CD4-positive, alpha-beta T cell treated with Interleukin-6 at 100 ng/mL for 8 hours (primary cell): Measurements from ENCODE around the gene DAO.

ENCODE experiments used
- DNase-seq: peaks from one replicate; pipeline ENCODE4 v3.0.0-alpha.2; 2020; ENCODE audit warnings: mixed read lengths, low spot score

Gene DAO

DNA sequence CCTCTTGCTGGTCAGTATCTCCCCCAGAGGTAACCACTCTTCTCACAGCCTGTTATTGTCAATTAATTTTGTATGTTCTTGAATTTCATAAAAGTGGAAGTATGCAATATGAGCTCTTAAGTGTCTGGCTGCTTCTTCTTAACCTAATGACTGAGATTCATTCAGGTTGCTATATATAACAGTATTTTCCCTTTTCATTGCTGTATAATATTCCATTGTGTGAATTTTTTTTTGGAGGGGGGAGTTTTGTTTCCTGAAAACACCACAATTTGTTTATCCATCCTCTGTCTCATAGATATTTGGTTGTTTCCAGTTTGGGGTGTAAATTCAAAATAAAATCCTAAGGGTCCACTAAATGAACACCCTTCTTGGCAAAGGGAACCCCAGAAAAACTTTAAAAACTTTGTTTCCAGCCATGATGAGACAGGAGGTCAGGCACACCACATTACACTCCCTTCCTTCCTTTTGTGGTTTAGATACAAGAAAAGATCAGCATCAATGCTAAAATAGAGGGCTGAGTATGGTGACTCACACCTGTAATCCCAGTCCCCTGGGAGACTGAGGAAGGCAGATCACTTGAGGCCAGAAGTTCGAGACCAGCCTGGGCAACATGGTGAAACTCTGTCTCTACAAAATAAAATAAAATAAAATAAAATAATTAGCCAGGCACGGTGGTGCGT is 4.1 kb upstream of the DAO start:
- no peak for DNase-seq

DNA sequence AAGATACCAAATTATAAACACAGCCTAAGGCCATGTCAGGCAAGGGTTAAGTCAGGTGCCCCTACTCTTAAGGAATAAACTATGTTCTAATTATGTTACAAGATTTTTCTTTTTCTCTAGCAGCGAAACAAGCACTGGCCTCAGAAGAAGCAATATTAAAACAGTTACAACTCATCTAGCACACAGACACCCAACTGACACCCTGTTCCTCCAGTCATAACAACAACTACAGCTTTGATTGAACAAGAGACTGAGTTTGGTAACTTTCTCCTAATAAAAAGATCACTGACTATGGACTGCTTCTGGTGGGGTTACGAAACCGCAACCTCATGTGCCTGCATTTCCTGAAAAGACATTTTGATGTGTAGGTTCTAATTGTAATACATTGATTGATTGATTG is 3.3 kb upstream of the DAO start:
- no peak for DNase-seq

DNA sequence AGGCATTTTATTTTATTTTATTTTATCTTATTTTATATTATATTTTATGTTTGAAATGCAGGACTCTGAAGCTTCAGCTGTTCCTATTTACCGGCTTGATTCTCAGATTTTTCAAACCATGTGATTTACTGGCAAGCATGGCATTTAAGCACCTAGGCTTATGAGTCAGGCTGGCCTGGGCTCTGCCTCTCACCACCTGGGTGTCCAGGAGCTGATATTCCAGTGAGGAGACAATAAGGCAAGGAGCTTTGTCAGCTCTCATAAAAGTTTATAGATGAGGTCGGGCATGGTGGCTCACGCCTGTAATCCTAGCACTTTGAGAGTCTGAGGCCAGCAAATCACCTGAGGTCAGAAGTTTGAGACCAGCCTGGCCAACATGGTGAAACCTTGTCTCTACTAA is 2.1 kb downstream of the DAO start:
- DNase-seq, result no peak

DNA sequence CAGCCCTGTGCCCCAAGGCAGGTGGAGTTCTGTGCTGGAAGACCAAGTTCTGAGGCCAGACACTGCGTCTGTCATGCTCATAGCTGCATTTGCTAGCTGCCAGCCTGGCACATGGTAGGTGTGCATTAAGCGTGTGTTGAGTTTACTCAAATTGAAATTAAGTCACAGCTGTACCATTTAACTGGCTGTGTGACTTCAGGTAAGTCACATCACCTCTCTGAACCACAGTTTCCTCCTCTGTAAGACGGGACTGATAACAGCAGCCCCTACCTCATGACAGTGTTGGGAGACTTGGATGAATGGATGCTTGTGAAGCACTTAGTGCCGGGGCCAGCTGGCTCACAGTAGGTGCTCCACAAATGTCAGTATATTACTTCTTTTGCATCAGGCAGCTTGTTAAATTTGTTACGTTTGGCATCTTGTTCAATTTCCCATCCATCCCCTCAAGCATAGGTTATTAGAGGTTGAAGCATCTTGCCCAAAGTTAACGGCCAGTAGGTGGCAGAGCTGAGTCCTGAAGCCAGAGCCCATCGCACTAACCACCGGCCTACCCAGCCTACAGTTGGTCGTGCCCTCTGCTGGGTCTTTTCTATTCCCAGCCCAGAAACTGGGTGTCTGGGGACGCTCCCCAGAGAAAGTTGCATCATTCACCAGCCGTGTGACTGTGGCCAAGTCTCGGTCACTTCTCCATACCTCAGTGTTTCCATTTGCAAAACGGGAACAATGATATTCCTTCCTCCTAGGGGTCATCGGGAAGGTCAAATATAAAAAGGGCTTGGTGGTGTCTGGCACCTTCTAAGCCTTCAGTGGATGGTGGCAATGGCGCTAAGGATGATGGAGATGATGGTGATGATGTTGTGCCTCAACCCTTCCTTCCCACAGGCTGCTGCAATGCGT is 4.5 kb downstream of the DAO start:
- peak; percentile 56 for DNase-seq

DNA sequence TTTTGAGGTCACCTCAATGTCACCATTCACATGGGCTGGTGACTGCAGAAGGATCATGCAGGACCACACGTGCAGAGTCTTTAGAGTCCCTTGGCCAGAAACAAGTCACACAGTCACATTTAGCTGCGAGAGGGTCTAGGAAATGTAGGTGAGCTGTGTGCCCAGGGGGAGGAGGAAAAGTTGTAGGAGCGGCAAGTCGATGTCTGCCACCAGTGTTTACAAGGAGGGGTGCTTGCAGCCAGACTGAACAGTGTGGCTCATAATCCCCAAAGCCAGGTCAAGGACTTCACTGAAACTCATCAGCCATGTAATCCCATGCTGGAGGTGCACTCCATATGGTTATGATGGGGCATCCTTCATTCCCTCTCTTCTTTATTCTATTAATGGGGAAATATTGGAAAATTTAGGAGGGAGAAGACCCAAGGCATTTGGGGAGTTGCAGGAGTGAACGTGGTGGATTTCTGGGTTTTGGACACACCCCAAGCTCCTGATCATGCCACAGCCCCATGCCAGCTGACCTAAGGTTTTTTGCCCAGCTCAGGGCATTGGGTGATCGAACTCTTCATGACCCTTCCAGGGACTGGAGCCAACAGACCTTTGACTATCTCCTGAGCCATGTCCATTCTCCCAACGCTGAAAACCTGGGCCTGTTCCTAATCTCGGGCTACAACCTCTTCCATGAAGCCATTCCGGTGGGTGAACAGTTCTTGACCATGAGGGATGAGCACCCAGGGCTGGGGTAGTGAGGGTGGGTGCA is 7.2 kb downstream of the DAO start:
- DNase-seq, result no peak

DNA sequence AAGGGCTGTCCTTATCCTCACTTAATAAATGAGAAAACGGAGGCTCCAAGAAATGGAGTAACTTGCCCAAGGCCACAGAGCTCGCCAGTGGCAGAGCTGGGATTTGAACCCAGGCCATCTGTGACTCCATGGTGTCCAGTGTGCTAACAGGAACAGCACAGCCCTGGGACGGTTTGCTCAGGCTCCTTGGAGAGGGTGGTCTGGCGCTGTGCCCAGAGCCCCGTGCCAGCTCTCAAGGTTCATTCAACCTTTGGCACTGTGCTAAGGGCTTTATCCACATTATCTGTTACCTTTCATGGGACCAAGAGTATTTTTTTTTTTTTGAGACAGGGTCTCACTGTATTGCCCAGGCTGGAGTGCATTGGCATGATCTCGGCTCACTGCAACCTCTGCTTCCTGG is 8.1 kb downstream of the DAO start:
- DNase-seq, result no peak

DNA sequence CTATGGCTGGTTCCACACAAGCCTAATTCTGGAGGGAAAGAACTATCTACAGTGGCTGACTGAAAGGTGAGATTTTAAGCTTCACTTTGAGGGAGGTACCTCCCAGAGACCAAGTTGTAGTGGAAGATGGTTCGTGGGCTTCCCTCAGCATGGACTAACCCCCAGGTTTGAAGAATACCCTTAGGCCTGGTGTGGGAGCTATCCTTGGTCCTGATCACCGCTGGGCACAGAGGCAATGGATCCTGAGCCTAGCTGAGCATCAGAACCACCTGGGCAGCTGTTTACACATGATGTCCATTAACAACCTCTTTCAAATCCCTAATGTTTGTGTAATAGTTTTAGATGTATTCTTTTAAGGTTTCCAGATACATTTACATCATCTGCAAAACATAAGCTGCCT is 10.3 kb downstream of the DAO start:
- DNase-seq, result no peak

DNA sequence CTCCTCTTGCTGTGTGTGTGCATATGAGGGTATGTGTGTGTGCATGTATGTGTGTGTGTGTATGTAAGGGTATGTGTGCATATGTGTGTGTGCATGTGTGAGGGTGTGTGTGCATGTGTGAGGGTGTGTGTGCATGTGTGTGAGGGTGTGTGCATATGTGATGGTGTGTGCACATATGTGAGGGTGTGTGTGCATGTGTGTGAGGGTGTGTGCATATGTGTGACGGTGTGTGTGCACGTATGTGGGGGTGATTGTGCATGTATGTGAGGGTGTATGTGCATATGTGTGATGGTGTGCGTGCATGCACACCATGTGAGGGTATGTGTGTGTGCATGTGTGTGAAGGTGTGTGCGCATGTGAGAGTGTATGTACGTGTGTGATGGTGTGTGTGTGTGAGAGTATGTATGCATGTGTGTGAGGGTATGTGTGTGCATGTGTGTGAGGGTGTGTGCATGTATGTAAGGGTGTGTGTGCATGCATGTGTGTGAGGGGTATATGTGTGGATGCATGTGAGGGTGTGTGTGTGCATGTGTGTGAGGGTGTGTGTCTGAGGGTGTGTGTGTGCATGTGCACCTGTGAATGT is 15.4 kb downstream of the DAO start:
- no peak for DNase-seq

DNA sequence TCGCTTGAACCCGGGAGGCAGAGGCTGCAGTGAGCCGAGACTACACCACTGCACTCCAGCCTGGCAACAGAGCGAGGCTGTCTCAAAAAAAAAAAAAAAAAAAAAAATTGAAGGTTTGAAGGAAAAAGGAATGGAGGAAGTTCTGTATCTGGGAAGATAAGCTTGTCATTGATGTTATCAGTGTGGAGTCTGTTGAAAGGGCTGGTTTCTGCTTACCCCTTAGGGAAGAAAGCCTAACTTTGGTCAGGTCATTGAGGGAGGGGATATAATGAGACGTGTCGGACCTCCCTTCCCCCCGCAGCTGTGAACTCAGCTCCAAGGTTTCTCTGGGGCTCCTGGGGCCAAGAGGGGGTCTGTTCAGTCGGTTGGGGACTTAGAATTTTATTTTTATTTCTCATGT is 16.4 kb downstream of the DAO start:
- DNase-seq, result no peak

DNA sequence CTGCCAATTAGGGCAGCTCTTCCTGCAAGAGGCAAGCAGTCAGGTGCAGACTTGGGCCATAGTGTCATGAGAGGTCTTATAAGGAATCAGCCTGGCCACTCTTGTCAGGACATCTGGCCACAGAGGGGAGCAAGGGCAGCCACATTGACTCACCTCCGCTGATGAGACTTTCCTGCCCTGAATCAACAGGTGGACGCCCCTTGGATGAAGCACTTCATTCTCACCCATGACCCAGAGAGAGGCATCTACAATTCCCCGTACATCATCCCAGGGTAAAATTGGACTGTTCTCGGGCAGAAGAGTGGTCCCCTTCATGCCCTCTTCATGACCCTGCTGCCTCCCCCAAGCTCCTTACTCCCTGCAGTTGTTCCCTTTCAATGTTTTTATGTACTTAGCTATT is 16.9 kb downstream of the DAO start:
- DNase-seq, result no peak

DNA sequence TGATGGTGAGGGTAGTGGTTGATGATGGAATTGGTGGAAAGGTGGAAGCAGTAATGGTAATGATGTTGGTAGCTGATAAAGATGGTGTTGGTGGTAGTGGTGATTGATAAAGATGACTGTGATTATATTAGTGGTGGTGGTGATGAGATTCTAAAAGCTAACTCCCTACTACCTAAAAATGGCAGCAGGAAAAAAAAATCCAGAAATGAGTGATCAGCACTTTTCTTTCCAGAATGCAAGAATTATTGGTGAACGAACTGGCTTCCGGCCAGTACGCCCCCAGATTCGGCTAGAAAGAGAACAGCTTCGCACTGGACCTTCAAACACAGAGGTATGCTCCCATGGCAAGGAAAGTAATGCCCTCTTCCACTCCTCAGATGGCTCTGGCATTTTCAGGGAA is 19.3 kb downstream of the DAO start:
- no peak for DNase-seq

DNA sequence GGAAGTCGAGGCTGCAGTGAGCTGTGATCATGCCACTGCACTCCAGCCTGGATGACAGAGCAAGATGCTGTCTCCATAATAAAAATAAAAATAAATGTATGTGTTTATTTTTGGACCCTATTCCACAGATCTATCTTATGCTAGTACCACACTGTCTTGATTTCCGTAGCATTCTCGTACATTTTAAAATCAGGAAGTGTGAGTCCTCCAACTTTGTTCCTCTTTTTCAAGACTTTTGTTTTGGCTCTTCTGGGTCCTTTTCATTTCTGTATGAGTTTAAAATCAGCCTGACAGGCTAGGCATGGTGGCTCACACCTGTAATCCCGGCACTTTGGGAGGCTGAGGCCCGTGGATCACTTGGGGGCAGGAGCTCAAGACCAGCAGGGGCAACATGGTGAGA is 25.8 kb downstream of the DAO start:
- DNase-seq, result no peak

DNA sequence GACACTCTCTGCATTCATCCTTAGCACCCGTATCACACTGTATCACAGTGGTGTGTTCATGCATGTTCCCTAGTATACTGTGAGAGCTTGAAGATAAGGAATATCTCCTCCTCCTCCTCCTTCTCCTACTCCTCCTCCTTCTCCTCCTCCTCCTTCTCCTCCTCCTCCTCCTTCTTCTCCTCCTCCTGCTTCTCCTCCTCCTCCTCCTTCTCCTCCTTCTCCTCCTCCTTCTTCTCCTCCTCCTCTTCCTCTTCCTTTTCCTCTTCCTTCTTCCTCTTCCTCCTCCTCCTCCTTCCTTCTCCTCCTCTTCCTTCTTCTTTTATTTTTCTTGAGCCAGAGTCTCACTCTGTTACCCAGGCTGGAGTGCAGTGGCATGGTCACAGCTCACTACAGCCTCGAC is 27.1 kb downstream of the DAO start:
- no peak for DNase-seq

DNA sequence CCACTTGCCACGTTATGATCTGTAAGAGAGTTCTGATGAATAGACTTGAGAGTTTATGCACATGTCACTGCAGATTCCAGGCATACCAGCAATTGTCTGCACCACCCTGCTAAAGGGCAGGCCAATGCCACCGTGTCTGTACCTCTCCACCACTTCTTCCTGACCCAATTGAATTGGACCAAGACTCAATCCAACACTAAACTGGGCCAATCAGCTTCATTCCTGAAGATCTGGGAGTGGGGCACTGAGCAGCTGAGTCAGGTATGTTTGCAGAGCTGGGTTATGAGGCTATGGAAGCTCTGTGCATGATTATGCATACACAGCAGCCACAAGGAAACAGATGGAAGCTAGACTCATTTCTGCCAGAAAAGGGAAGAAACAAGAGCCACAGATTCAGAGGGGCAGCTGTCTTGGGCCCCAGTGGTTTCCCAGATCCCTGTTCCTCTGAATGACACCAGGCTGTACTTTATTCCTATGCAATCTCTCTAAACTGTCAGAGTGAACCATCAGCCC is 28.0 kb downstream of the DAO start:
- DNase-seq, result no peak

DNA sequence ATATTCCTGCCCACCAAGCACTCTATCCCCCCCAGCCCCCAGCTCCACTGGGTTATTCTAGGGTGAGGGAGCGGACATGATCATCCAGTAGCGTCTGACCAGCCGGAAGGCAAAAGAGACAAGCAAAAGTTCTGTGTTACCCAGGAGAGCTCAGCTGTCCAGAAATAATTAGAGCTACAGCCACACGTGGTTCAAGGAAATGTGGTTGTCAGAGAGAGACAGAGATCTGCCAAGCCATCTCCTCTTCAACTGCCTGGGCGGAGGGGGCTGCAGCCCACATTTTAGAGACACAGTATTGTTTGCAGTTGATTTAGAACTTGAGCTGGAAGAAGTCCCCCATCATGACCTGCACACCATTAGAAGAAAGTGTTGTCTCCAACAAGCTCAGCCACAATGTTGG is 30.4 kb downstream of the DAO start:
- DNase-seq, result no peak

DNA sequence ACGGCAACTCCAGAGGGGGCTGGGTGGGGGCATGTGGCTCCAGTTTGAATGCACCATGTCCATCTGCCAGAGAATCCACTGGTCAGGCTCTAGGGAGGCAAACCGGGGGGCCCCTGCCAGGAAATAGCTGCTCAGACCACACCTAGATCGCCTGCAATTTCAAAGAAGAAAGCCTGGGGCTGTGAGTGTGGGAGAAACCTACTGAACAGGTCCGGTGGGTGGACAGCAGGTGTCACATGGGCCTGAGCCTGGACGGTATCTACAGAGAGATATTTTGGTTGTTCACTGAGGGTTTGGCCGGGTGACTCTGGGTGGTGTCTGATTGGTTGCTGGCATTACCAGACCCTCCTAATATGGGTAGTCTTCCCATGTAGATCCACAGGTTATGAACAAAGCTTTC is 32.0 kb downstream of the DAO start:
- no peak for DNase-seq

DNA sequence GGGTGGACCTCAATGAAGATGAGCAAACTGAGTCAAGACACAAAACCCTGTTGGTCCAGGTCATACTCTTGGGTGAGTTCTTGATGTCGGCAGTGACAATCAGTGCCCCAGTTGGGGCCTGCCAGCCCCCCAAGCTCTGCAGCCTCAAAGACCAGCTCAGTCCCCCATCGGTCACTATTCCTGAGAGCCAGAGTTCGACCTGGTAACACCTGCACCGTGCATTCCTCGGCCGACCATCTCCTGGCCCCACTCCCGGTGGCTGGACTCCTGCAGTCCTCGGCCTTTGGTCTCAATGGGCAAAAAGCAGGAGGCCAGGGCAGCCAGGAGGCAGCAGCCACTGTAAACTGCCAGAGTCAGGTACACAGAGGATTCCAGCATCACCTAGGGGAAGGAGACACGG is 32.5 kb downstream of the DAO start:
- no peak for DNase-seq

DNA sequence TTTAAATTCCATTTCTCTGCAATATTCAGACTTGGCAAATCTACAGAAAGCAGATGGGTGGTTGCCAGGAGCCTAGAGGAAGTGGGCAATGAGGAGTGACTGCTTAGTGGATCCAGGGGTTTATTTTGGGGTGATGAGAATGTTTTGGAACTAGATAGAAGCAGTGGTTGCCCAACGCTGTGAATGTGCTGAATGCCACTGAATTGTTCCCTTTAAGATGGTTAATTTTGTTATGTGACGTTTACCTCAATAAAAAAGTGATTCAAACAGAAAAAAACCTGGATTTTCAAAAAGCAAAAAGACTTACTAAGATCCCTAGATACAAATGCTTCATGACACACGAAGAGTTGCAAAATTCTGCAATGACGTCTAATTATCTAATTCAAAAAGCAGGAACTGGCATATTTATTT is 34.2 kb downstream of the DAO start:
- DNase-seq, result no peak

DNA sequence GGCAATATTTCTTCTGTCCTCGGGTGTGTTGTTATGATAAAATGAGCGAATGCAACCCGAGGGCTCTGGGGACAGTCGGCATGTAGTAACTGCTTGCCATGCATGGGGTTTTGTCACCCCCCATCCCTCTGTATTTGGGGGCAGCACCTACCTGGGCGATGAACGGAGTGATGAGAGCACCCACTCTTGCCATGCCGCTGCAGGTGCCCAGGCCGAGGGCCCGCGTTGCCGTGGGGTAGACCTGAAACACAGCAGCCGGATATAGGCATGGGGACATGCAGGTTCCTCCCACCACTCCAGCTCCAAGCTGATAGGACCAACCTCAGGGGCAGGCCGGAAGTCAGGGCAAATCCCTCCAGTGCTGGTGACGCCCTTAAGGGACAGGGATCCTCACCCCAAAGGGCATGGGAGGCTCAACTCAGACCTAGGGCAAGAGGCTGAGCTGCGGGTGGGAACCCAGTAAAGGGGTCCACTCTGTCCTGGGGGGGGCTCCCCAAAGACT is 35.8 kb downstream of the DAO start:
- DNase-seq, result no peak

DNA sequence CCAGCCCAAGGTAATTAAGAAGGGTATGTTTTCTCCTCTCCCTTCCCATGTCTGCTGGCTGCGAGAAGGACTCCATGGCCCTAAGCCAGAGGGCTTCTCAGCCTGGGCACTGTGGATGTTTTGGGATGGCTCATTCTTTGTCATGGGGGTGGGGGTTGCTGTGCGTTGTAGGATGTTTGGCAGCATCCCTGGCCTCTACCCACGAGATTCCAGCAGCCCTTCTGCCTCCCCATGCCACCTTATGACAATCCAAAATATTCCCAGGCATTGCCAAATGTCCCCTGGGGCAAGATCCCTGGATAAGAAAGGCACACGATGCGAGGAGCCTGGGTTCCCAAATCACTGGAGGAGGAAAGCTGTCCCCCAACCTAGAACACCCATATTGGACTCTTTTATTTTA is 36.4 kb downstream of the DAO start:
- no peak for DNase-seq

DNA sequence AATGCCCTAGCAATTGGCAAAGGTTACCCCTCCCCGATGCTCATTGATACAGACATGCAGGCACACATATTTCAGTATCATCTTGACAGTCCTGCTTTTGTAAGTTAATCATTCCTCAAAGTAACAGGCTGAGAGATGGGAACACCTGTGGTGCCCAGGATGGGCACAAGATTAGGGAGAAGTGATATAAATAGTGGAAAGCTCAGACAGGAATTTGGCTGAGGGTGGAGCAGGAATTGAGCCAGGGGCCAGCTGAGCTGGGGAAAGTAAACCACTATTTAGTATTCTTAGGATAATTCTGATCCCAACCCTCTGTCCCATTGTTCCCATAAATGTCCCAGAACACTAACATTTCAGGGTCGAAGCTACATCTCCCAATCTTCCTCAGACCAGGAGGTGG is 38.3 kb downstream of the DAO start:
- no peak for DNase-seq

DNA sequence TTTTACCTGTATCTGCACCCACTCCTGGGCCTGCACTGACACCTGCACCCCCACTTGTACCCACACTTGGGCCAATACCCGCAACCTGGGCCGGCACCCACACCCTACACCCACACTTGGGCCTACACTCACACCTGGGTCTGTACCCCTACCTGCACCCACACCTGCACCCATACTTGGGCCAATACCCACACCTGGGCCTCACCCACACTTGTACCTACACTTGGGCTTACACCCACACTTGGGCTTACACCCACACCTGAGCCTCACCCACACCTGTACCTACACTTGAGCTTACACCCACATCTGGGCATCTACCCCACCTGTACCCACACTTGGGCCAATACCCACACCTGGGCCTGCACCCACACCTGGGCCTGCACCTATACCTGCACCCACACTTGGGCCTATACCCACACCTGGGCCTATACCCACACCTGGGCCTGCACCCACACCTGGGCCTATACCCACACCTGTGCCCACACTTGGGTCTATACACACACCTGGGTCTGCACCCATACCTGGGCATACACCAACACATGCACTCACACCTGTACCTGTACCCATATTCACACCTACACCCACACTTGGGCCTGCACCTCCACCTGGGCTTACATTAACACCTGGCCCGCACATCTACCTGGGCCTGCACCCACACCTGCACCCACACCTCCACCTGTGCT is 39.2 kb downstream of the DAO start:
- no peak for DNase-seq
